ENCODE results near the gene RTL1. TPM values are rescaled to one million over a fixed set of nuclear protein-coding genes. Genes with fewer than 3 reads are reported as not detected.

Gene RTL1
- total RNA-seq, 1 donor from 2014 or later = not detected

DNA sequence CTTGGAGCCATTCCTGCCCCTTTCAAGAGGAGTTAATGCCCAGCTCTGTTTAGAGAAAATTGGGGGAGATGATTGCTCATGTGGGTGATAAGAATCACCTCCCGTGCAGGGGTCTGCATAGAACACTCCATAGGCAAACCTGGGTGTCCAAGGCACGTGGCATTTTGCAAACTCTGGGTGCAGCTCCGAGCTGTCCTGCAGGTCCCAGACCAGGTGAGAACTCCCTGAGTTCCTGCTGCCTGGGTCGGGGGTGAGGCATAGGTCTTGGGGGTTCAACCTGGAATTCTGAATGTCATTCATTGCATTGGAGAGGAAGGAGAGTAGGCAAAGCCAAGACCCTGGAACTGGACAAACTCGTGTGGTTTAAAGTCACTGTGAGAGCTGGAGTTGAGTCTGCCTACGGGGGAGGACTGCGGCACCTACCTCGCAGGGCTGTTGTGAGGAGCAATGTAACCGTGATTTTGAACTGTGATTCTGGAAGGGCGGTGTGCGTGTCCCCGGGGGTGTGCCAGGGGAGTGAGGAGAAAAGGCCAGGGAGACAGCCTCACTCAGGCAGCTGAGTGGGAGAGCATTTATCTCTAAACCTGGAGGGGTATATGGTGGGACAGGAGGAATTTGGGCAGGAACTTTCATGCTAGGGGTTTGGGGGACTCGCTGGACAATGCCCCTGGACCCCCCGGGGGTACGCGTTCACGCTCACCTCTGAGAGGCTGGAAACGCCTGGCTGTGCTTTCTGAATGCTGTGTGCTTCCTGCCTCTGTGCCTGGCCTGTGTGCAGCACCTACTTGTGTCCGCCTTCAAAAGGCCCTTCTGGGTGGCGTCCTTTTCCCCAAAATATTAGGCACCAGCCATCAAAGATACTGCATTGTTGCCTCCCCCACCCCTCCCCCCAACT, 47.2 kb downstream of the RTL1 start:
- Mint-ChIP-seq H3K27me3 (no peaks in the 10 kb centered on the region), H3K27ac (no peak overlapping the region), H3K4me3 (no peak overlapping the region), H3K4me1 (no peaks in the 10 kb centered on the region), H3K36me3 (ENCODE audit: low read depth) (no peaks in the 10 kb centered on the region), H3K9me3 (no peaks in the 10 kb centered on the region)
- POLR2A ChIA-PET = no interaction called here
- intact Hi-C loops (cut with micrococcal nuclease) = no loop called here
- ATAC-seq (ENCODE audit: low read depth) (no peak), DNase-seq (no peak)
- TF ChIP-seq, protein P1, sequence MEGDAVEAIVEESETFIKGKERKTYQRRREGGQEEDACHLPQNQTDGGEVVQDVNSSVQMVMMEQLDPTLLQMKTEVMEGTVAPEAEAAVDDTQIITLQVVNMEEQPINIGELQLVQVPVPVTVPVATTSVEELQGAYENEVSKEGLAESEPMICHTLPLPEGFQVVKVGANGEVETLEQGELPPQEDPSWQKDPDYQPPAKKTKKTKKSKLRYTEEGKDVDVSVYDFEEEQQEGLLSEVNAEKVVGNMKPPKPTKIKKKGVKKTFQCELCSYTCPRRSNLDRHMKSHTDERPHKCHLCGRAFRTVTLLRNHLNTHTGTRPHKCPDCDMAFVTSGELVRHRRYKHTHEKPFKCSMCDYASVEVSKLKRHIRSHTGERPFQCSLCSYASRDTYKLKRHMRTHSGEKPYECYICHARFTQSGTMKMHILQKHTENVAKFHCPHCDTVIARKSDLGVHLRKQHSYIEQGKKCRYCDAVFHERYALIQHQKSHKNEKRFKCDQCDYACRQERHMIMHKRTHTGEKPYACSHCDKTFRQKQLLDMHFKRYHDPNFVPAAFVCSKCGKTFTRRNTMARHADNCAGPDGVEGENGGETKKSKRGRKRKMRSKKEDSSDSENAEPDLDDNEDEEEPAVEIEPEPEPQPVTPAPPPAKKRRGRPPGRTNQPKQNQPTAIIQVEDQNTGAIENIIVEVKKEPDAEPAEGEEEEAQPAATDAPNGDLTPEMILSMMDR (IDR thresholded peaks at IDR 0.05) = no peak
- CTCF ChIA-PET = no interaction called here

DNA sequence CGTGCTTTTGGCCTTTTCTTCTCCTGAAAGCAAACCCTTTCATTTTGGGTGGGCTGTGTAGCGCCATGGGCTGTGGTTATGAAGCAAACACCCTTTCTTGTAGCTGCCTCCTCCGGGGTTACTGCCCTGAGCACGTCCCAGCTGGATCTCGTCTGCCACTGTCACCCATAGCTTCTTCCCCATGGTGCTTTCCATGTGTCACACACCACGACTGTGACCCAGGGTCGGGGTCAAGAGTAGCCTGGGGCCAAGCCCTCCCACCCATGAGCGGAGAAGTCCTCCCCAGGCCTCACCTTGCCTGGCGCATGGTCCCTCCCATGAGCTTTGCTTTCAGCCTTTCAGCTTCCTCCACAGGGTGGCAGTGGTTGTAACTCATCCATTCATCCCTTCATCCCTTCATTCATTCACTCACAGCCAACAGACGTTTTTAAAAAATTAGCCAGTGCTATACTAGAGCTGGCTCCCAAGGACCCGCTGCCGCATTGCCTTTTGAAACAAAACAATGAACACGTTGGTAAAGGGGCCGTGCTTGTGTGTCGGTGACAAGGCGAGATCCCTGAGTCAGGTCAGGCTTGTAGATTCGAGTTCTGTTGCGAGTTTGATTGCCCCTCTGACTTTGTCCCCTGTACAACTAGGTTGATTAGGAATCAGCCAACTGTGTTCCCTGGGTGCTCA, 48.1 kb downstream of the RTL1 start:
- intact Hi-C loops (cut with micrococcal nuclease) = no loop called here
- POLR2A ChIA-PET = no interaction called here

DNA sequence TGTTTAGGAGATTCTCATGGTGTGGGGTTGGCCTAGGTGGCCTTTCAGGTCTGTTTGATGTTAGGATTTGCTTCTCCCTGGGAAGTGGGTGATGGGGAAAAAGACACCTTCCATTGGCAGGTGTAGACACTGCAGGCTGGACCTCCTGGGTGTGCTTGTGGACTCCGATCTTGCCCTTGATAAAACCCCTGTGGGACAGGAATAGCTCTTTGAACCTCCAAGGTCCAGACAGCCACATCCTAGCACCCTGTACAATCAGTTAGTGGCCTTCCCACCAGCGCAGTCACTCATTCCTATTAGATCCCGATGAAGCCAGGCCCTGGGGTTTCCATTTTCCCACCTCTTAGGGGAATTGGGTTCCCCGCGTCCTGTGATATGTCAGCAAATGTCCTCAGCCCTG, 49.1 kb downstream of the RTL1 start:
- intact Hi-C loops (cut with micrococcal nuclease) = no loop called here
- H3K4me3 Mint-ChIP-seq = no peak overlapping the region
- no peaks in the 10 kb centered on the region for H3K27me3 Mint-ChIP-seq
- TF ChIP-seq, protein P1 (IDR thresholded peaks at IDR 0.05) = no peak
- no peaks in the 10 kb centered on the region for H3K4me1 Mint-ChIP-seq
- ChIA-PET POLR2A (no interaction called here), CTCF (no interaction called here)
- no peaks in the 10 kb centered on the region for H3K9me3 Mint-ChIP-seq
- DNase-seq (no peak), ATAC-seq (ENCODE audit: low read depth) (no peak)
- no peak overlapping the region for H3K27ac Mint-ChIP-seq
- no peaks in the 10 kb centered on the region for H3K36me3 Mint-ChIP-seq (ENCODE audit: low read depth)

More for the DNA sequence above, 48.1 kb downstream of the RTL1 start:
- TF ChIP-seq, protein P1 (IDR thresholded peaks at IDR 0.05) = no peak
- H3K27me3 Mint-ChIP-seq = no peaks in the 10 kb centered on the region
- H3K4me3 Mint-ChIP-seq = no peak overlapping the region
- DNase-seq (no peak), ATAC-seq (ENCODE audit: low read depth) (no peak)
- no peaks in the 10 kb centered on the region for H3K9me3 Mint-ChIP-seq
- H3K36me3 Mint-ChIP-seq (ENCODE audit: low read depth) = no peaks in the 10 kb centered on the region
- H3K4me1 Mint-ChIP-seq = no peaks in the 10 kb centered on the region
- CTCF ChIA-PET = no interaction called here
- no peak overlapping the region for H3K27ac Mint-ChIP-seq

GRCh38 chr14:100851946-100852620, 51.4 kb downstream of the RTL1 start:
- intact Hi-C loops (cut with micrococcal nuclease) = no loop called here
- no peak overlapping the region for H3K4me3 Mint-ChIP-seq
- no peak for DNase-seq
- no peaks in the 10 kb centered on the region for H3K36me3 Mint-ChIP-seq (ENCODE audit: low read depth)
- no peaks in the 10 kb centered on the region for H3K27me3 Mint-ChIP-seq
- ATAC-seq (ENCODE audit: low read depth) = no peak
- no peaks in the 10 kb centered on the region for H3K4me1 Mint-ChIP-seq
- H3K27ac Mint-ChIP-seq = no peak overlapping the region
- ChIA-PET CTCF (interaction anchor here (1.1 kb wide), 1 partner anchor 10 kb away, joined by 3 read pairs; no protein-coding TSS in a partner anchor), POLR2A (no interaction called here)
- H3K9me3 Mint-ChIP-seq = no peaks in the 10 kb centered on the region
- TF ChIP-seq, protein P1 (IDR thresholded peaks at IDR 0.05) = no peak

- ATAC-seq (ENCODE audit: low read depth) = no peak
- Mint-ChIP-seq H3K9me3 (no peaks in the 10 kb centered on the region), H3K4me3 (no peak overlapping the region), H3K27me3 (no peaks in the 10 kb centered on the region), H3K4me1 (no peaks in the 10 kb centered on the region), H3K36me3 (ENCODE audit: low read depth) (no peaks in the 10 kb centered on the region), H3K27ac (no peak overlapping the region)
- ChIA-PET POLR2A (no interaction called here), CTCF (interaction anchor here (1.0 kb wide), 1 partner anchor 766 kb away, joined by 3 read pairs; no protein-coding TSS in a partner anchor)
- DNase-seq = no peak
- intact Hi-C loops (cut with micrococcal nuclease) = no loop called here
- TF ChIP-seq, protein P1 (IDR thresholded peaks at IDR 0.05) = no peak
These were observed 52.0 kb downstream of the RTL1 start for GRCh38 chr14:100851586-100851916.

All from activated B cell treated with CpG ODN at 0.5 μM for 24 hours (primary cell).